ENCODE data around the gene RMND5A. TPM values are rescaled to one million over a fixed set of nuclear protein-coding genes. Genes with fewer than 3 reads are reported as not detected.
A peak's percentile ranks its signal among the peaks of the same experiment; 100 is the strongest.
"Not testable (repeated sequence)": the region's sequence is repeated elsewhere in the genome, so short reads cannot be mapped to it uniquely, and the experiment has no call there.

RMND5A gene
- 24.3 and 25.8 TPM in 2 replicates for total RNA-seq
- long read RNA-seq, full-length matches to known transcripts = 1 of 26 reads
- long read RNA-seq, partial matches to known transcripts = 3 of 26 reads
- long read RNA-seq, other reads (novel, unspliced or antisense) = 22 of 26 reads

GRCh38 chr2:86719637-86720539 lies at the start of gene RMND5A:
RMND5A (plus strand) TSS chr2:86720291; CDS start chr2:86720668, 377 bp downstream.
- Mint-ChIP-seq H3K4me3 (ENCODE audit: unreplicated experiment) (peak within 1 kb of the TSS; percentile 71), H3K27ac (ENCODE audit: unreplicated experiment) (peak within 1 kb of the TSS; percentile 64)
- peak; percentile 97 for DNase-seq (ENCODE audit: extremely low spot score, unreplicated experiment)
- not testable (repeated sequence) for H3K27me3 Mint-ChIP-seq (ENCODE audit: unreplicated experiment); H3K36me3 Mint-ChIP-seq (ENCODE audit: unreplicated experiment); H3K4me1 Mint-ChIP-seq (ENCODE audit: unreplicated experiment); H3K9me3 Mint-ChIP-seq (ENCODE audit: unreplicated experiment)

- H3K27me3 Mint-ChIP-seq (ENCODE audit: unreplicated experiment) = peaks cover 10% of the 10 kb centered on the region
- no peaks in the 10 kb centered on the region for H3K36me3 Mint-ChIP-seq (ENCODE audit: unreplicated experiment)
- DNase-seq (ENCODE audit: extremely low spot score, unreplicated experiment) = no peak
- no peak overlapping the region for H3K4me3 Mint-ChIP-seq (ENCODE audit: unreplicated experiment)
- H3K27ac Mint-ChIP-seq (ENCODE audit: unreplicated experiment) = no peak overlapping the region
- no peaks in the 10 kb centered on the region for H3K9me3 Mint-ChIP-seq (ENCODE audit: unreplicated experiment)
- no peaks in the 10 kb centered on the region for H3K4me1 Mint-ChIP-seq (ENCODE audit: unreplicated experiment)
- TF ChIP-seq, protein P1, sequence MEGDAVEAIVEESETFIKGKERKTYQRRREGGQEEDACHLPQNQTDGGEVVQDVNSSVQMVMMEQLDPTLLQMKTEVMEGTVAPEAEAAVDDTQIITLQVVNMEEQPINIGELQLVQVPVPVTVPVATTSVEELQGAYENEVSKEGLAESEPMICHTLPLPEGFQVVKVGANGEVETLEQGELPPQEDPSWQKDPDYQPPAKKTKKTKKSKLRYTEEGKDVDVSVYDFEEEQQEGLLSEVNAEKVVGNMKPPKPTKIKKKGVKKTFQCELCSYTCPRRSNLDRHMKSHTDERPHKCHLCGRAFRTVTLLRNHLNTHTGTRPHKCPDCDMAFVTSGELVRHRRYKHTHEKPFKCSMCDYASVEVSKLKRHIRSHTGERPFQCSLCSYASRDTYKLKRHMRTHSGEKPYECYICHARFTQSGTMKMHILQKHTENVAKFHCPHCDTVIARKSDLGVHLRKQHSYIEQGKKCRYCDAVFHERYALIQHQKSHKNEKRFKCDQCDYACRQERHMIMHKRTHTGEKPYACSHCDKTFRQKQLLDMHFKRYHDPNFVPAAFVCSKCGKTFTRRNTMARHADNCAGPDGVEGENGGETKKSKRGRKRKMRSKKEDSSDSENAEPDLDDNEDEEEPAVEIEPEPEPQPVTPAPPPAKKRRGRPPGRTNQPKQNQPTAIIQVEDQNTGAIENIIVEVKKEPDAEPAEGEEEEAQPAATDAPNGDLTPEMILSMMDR (IDR thresholded peaks at IDR 0.05) = no peak
These were observed 48.6 kb upstream of the RMND5A start for GRCh38 chr2:86671337-86671981.

DNA sequence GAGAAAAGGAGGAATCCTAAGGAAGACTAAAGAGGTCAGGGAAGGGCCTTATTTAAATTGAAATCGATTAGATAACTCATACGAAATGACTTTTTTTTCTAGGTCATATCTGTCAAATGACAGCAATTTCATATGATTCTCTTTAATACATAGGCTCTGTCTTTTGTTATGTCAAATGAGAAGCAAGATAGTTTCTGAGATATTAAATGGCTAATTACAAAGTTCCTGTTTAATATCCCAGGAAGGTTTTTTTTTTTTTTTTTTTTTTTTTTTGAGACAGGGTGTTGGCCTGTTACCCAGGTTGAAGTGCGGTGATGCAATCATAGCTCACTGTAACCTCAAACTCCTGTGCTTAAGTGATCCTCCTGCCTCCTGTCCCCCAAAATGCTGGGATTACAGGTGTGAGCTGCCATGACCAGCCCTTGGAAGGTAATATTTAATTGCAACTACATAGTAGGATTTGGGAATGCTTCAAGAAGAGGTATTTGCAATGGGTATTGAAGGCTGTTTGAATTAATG lies 48.0 kb upstream of the RMND5A start:
- Mint-ChIP-seq H3K27ac (ENCODE audit: unreplicated experiment) (no peak overlapping the region), H3K4me3 (ENCODE audit: unreplicated experiment) (no peak overlapping the region), H3K4me1 (ENCODE audit: unreplicated experiment) (no peaks in the 10 kb centered on the region), H3K27me3 (ENCODE audit: unreplicated experiment) (peaks cover 7% of the 10 kb centered on the region), H3K9me3 (ENCODE audit: unreplicated experiment) (no peaks in the 10 kb centered on the region), H3K36me3 (ENCODE audit: unreplicated experiment) (no peaks in the 10 kb centered on the region)
- TF ChIP-seq, protein P1 (IDR thresholded peaks at IDR 0.05) = no peak
- no peak for DNase-seq (ENCODE audit: extremely low spot score, unreplicated experiment)

DNA sequence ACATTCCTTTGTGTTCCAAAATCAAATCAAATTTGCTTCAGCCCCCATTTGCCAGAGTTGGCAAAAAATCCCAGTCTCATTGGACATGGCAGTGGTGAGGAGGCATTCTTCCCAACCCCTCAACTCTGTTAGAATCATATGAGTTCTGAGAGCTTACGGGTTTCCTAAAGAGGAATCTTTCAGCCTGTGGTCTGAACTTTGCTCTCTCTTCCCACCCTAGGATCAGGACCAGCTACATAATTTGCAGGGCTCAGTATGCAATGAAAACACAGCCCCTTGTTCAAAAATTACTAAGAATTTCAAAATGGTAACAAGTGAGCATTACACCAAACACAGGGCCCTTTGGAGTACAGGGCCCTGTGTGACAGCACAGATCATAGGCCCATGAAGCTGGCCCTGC lies 47.1 kb upstream of the RMND5A start:
- Mint-ChIP-seq H3K27me3 (ENCODE audit: unreplicated experiment) (peaks cover 13% of the 10 kb centered on the region), H3K4me1 (ENCODE audit: unreplicated experiment) (no peaks in the 10 kb centered on the region), H3K4me3 (ENCODE audit: unreplicated experiment) (no peak overlapping the region), H3K27ac (ENCODE audit: unreplicated experiment) (no peak overlapping the region), H3K9me3 (ENCODE audit: unreplicated experiment) (no peaks in the 10 kb centered on the region), H3K36me3 (ENCODE audit: unreplicated experiment) (no peaks in the 10 kb centered on the region)
- no peak for DNase-seq (ENCODE audit: extremely low spot score, unreplicated experiment)
- TF ChIP-seq, protein P1 (IDR thresholded peaks at IDR 0.05) = no peak

- TF ChIP-seq, protein P1 (IDR thresholded peaks at IDR 0.05) = no peak
- no peaks in the 10 kb centered on the region for H3K36me3 Mint-ChIP-seq (ENCODE audit: unreplicated experiment)
- peaks cover 18% of the 10 kb centered on the region for H3K27me3 Mint-ChIP-seq (ENCODE audit: unreplicated experiment)
- H3K27ac Mint-ChIP-seq (ENCODE audit: unreplicated experiment) = no peak overlapping the region
- H3K4me3 Mint-ChIP-seq (ENCODE audit: unreplicated experiment) = no peak overlapping the region
- no peaks in the 10 kb centered on the region for H3K4me1 Mint-ChIP-seq (ENCODE audit: unreplicated experiment)
- H3K9me3 Mint-ChIP-seq (ENCODE audit: unreplicated experiment) = no peaks in the 10 kb centered on the region
- no peak for DNase-seq (ENCODE audit: extremely low spot score, unreplicated experiment)
These were observed 46.0 kb upstream of the RMND5A start for GRCh38 chr2:86673986-86674670.
